C4-2B (cell line): Measurements from ENCODE around the gene GPR137.

ENCODE experiments used
- H3K27ac ChIP-seq: fragments of 450-650 bp; 2 replicates; pipeline ENCODE4 v1.5.1; 2017
- CTCF ChIP-seq: fragments of 450-650 bp; conservative IDR thresholded peaks from 2 replicates; pipeline ENCODE4 v1.5.1; 2017; ENCODE audit warnings: mild to moderate bottlenecking
- ZFX ChIP-seq: fragments of 450-650 bp; IDR thresholded peaks from 2 replicates; pipeline ENCODE4 v1.6.1; 2017

The GPR137 gene

DNA sequence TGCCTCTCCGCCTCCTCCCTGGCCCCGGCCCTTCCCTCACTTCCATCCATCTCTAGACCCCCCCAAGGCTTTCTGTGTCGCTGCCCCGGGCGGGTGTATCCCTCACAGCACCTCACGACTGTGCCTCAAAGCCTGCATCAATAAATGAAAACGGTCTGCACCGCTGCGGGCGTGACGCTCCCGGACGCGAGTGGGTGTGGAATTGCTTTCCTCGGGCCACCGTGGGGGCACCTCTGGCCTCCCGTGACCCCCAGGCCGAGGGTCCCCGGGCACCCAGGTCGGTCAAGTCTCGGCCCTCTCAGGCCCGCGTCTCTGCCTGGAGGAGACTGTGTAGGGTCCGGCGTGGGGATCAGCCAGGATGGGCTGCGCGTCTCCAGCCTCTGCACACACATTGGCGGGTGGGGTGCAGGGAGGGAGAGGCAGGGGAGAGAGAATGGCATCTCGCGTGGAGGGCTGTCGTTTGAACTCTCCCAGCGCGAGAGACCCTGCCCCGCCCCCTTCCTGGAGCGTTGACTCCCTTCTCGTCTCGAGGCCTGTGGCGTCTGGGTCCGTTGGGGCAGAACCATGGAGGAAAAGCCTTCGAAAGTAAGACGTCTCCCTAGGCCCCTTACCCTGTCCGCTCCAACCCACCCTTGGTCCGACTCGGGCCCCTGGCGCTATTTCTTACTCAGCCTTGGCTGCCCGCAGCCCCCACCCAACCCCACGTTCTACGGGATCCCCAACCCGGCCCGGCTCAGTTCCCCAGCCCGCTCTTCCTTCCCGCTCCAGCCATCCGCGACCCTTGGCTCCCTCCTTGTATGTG, 14.4 kb downstream of the GPR137 start, which contains the start of gene CATSPERZ:
Gene CATSPERZ (plus strand): TSS at position 512 of the 802 bp plus-strand sequence. CDS start 53 bp downstream, at position 565.
- no peak within 1 kb of the TSS for H3K27ac ChIP-seq
- TF ChIP-seq CTCF (no peak), ZFX (no peak)

DNA sequence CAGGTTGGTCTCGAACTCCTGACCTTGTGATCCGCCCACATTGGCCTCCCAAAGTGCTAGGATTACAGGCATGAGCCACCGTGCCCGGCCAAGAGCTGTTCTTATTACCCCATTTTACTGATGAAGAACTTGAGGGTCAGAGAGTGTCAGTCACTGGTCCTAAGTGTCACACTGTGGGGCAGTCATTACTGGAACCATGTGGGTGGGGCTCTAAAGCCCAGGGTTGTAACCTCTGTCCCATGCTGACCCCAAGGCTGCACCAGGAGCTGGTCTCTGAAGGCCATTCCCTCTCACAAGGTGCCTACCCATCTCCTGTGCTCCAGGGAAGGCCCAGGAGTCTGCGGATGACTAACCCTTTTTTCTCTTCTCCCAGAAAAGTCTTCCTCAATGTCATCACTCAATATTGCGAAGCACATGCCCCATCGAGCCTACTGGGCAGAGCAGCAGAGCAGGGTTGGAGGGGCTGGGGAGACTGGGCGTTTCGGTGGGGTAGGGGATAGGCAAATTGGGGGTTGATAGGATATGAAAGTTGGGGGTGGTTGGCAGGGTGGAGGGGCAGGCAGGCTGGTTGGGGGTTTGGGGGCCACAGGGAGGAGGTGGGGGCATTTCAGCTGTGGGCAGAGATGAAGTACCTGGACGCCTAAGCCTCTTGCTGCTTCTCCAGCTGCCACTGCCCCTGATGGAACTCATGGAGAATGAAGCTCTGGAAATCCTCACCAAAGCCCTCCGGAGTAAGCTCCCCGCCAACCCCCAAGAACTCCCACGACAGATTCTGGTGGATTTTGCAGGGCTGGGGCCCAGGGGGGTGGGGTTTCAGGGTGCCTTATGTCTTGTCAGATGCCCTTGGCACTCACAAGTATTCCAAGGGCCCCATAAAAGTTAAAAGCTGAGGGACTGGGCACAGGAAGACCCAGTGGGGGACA, 17.7 kb downstream of the GPR137 start:
- H3K27ac ChIP-seq, result peak overlapping the region; percentile 89; the same call in 1 of the 2 replicates
- TF ChIP-seq ZFX (no peak), CTCF (no peak)

DNA sequence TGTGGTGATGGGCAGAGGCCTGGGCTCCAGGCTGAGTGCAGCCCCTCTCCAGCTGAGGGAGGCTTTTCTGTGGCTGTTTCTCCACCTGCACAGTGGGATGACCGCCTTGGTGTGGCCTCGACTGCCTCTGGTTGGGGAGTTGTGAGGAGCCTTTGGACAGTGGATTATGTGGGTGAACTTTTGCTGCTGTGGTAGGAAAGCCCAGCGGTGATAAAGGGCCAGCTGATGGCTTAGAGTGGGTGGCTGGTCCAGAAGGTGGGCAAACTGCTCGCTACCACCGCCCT, 18.3 kb downstream of the GPR137 start:
- H3K27ac ChIP-seq, result peak overlapping the region; percentile 89
- no peak for TF ChIP-seq CTCF
- TF ChIP-seq ZFX, result no peak

DNA sequence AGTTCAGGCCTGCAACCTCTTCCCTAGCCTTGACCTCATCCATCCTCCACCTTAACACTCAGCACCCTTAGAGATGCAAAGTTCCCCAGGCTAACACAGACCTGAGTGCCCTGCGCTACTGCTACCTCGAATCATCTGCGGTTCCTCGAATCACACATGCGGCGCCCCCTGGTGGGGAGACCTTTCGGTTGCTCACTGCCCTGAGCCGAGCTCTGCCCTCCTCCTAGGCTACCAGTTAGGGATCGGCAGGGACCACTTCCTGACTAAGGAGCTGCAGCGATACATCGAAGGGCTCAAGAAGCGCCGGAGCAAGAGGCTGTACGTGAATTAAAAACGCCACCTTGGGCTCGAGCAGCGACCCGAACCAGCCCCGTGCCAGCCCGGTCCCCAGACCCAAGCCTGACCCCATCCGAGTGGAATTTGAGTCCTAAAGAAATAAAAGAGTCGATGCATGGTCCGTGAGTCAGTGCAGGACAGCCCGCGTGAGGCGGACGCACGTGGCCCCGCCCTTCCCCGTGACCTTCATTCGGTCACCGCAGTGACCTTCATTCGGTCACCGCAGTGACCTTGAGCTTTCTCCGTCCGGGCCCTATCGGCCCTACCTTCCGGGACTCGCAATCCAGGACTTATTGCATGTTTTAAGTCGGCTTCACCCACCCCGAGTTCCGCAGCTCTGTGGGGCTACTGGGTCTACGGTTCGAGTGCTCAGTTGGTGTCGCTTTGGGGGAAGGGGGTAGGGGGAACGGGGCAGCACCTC, 18.8 kb downstream of the GPR137 start:
- H3K27ac ChIP-seq, result peak overlapping the region; percentile 89
- TF ChIP-seq CTCF (peak; percentile 90), ZFX (no peak)

- TF ChIP-seq CTCF (no peak), ZFX (0 out of 2 replicates have a peak, but pooled peaks have one; percentile 21)
- peak within 1 kb of the TSS; percentile 89 for H3K27ac ChIP-seq
These were observed 19.5 kb downstream of the GPR137 start, which contains the start of gene ESRRA for GRCh38 chr11:64305075-64305690. ESRRA (plus strand) TSS chr11:64305524; CDS start chr11:64307180, 1,656 bp downstream.

- peak overlapping the region; percentile 89 for H3K27ac ChIP-seq
- TF ChIP-seq ZFX (no peak; the same call in 1 of the 2 replicates), CTCF (peak; percentile 66)
These were observed 20.3 kb downstream of the GPR137 start for GRCh38 chr11:64305691-64306562.
